T-helper 1 cell treated with Interleukin-12 subunit alpha and Interleukin-12 subunit beta and Interleukin-4 antibody, amounts not matched to agents 30 ng/mL and 1 ng/mL, for 36 hours (primary cell): Measurements from ENCODE around the gene ANKRD11. TPM values are rescaled to one million over a fixed set of nuclear protein-coding genes. Genes with fewer than 3 reads are reported as not detected.
"Not testable (repeated sequence)": the region's sequence is repeated elsewhere in the genome, so short reads cannot be mapped to it uniquely, and the experiment has no call there.

Source experiments
- intact Hi-C: fragments of 100-400 bp; cut with micrococcal nuclease; formaldehyde crosslinking; loops from one replicate; pipeline ENCODE4 v1.15.1; 2024
- total RNA-seq: library from RNA; stranded (reverse); gene quantifications from 2 replicates; pipeline ENCODE4 v1.2.3, GENCODE V29; 2022

The ANKRD11 gene
- total RNA-seq, 1 donor from 2014 or later: 192 TPM

- intact Hi-C loops: no loop called here
Observed at GRCh38 chr16:89482817-89483205, 7.5 kb downstream of the ANKRD11 start.

GRCh38 chr16:89482150-89482816 lies 8.1 kb downstream of the ANKRD11 start:
- intact Hi-C loops: no loop called here

- intact Hi-C loops: no loop called here
Observed at GRCh38 chr16:89481356-89481955, 8.9 kb downstream of the ANKRD11 start.

- intact Hi-C loops: no loop called here
Observed at GRCh38 chr16:89478576-89479221, 11.7 kb downstream of the ANKRD11 start.

- intact Hi-C loops: no loop called here
Observed at GRCh38 chr16:89476811-89477261, 13.5 kb downstream of the ANKRD11 start.

- intact Hi-C loops: no loop called here
Observed at GRCh38 chr16:89476379-89476778, 14.0 kb downstream of the ANKRD11 start.

GRCh38 chr16:89475144-89475543 lies 15.2 kb downstream of the ANKRD11 start:
- intact Hi-C loops: no loop called here

GRCh38 chr16:89473791-89474414 lies 16.5 kb downstream of the ANKRD11 start:
- intact Hi-C loops: no loop called here

- intact Hi-C loops: no loop called here
Observed at GRCh38 chr16:89473136-89473712, 17.1 kb downstream of the ANKRD11 start.

- intact Hi-C loops: no loop called here
Observed at GRCh38 chr16:89472711-89473075, 17.7 kb downstream of the ANKRD11 start.

- intact Hi-C loops: no loop called here
Observed at GRCh38 chr16:89467382-89467781, 23.0 kb downstream of the ANKRD11 start.

- intact Hi-C loops: no loop called here
Observed at GRCh38 chr16:89466920-89467319, 23.4 kb downstream of the ANKRD11 start.

- intact Hi-C loops: not testable (repeated sequence)
Observed at GRCh38 chr16:89463312-89463711, 27.0 kb downstream of the ANKRD11 start.

GRCh38 chr16:89462639-89463038 lies 27.7 kb downstream of the ANKRD11 start:
- intact Hi-C loops: not testable (repeated sequence)

GRCh38 chr16:89461890-89462289 lies 28.5 kb downstream of the ANKRD11 start:
- intact Hi-C loops: not testable (repeated sequence)

- intact Hi-C loops: no loop called here
Observed at GRCh38 chr16:89460556-89460955, 29.8 kb downstream of the ANKRD11 start.

GRCh38 chr16:89458967-89459366 lies 31.4 kb downstream of the ANKRD11 start:
- intact Hi-C loops: no loop called here

GRCh38 chr16:89458551-89458950 lies 31.8 kb downstream of the ANKRD11 start:
- intact Hi-C loops: no loop called here

GRCh38 chr16:89456419-89456959 lies 33.9 kb downstream of the ANKRD11 start:
- intact Hi-C loops: no loop called here

GRCh38 chr16:89455692-89456091 lies 34.7 kb downstream of the ANKRD11 start:
- intact Hi-C loops: loop anchor here (2.0 kb wide), 2 partner anchors 33 to 53 kb away; partner anchors contain the start of gene SPG7

GRCh38 chr16:89455178-89455577 lies 35.2 kb downstream of the ANKRD11 start:
- intact Hi-C loops: loop anchor here (2.0 kb wide), 2 partner anchors 34 to 54 kb away; partner anchors contain the start of gene SPG7
